HUES48 (cell line): ENCODE measurements around the gene VPS25.
"Not testable (repeated sequence)": the region's sequence is repeated elsewhere in the genome, so short reads cannot be mapped to it uniquely, and the experiment has no call there.

Experiments
- H3K27ac ChIP-seq: one replicate; pipeline ENCODE4 v1.7.0; 2013; ENCODE audit warnings: low read depth, low read length, inconsistent platforms
- H3K27me3 ChIP-seq: 2 replicates; pipeline ENCODE4 v1.6.1; 2013; ENCODE audit warnings: mild to moderate bottlenecking, low read length; ENCODE audit not compliant: control insufficient read depth, insufficient read depth
- H3K36me3 ChIP-seq: 2 replicates; pipeline ENCODE4 v1.6.1; 2013; ENCODE audit warnings: low read length; ENCODE audit not compliant: control insufficient read depth, insufficient read depth
- H3K4me1 ChIP-seq: 2 replicates; pipeline ENCODE4 v1.6.1; 2013; ENCODE audit warnings: mild to moderate bottlenecking, low read length; ENCODE audit not compliant: control insufficient read depth, insufficient read depth
- H3K4me3 ChIP-seq: 2 replicates; pipeline ENCODE4 v1.5.1; 2013; ENCODE audit warnings: mild to moderate bottlenecking, low read depth, low read length
- H3K9ac ChIP-seq: 2 replicates; pipeline ENCODE4 v1.6.1; 2013; ENCODE audit warnings: mild to moderate bottlenecking, low read depth, low read length, moderate library complexity
- H3K9me3 ChIP-seq: 2 replicates; pipeline ENCODE4 v1.6.1; 2013; ENCODE audit warnings: low read length; ENCODE audit not compliant: control insufficient read depth, insufficient read depth

Gene VPS25

GRCh38 chr17:42773290-42774035, at the start of gene VPS25:
TSS of gene VPS25 (plus strand) at chr17:42773449. CDS start at chr17:42773476, 27 bp downstream.
- H3K9ac ChIP-seq = peak within 1 kb of the TSS; percentile 65
- peak within 1 kb of the TSS; percentile 51 for H3K27ac ChIP-seq
- no peaks in the 10 kb centered on the region for H3K4me1 ChIP-seq
- H3K9me3 ChIP-seq = no peaks in the 10 kb centered on the region
- peaks cover 38% of the 10 kb centered on the region for H3K36me3 ChIP-seq
- H3K27me3 ChIP-seq = no peaks in the 10 kb centered on the region
- peak within 1 kb of the TSS; percentile 75 for H3K4me3 ChIP-seq

GRCh38 chr17:42723636-42724035, 49.6 kb upstream of the VPS25 start:
- no peak overlapping the region for H3K27ac ChIP-seq
- no peak overlapping the region for H3K4me3 ChIP-seq
- H3K9me3 ChIP-seq = no peaks in the 10 kb centered on the region
- H3K9ac ChIP-seq = no peak overlapping the region
- peaks cover 53% of the 10 kb centered on the region for H3K36me3 ChIP-seq
- H3K27me3 ChIP-seq = no peaks in the 10 kb centered on the region
- no peaks in the 10 kb centered on the region for H3K4me1 ChIP-seq

GRCh38 chr17:42725143-42725542, 48.1 kb upstream of the VPS25 start:
- Histone ChIP-seq H3K36me3 (peaks cover 41% of the 10 kb centered on the region), H3K27ac (no peak overlapping the region), H3K4me1 (no peaks in the 10 kb centered on the region), H3K4me3 (no peak overlapping the region), H3K9ac (no peak overlapping the region), H3K27me3 (no peaks in the 10 kb centered on the region), H3K9me3 (no peaks in the 10 kb centered on the region)

- no peak overlapping the region for H3K4me3 ChIP-seq
- peaks cover 7% of the 10 kb centered on the region for H3K27me3 ChIP-seq
- H3K9ac ChIP-seq = no peak overlapping the region
- no peaks in the 10 kb centered on the region for H3K36me3 ChIP-seq
- no peaks in the 10 kb centered on the region for H3K9me3 ChIP-seq
- peaks cover 16% of the 10 kb centered on the region for H3K4me1 ChIP-seq
- no peak overlapping the region for H3K27ac ChIP-seq
Observed at GRCh38 chr17:42740699-42741098, 32.5 kb upstream of the VPS25 start.

GRCh38 chr17:42742916-42743315, 30.3 kb upstream of the VPS25 start:
- Histone ChIP-seq H3K4me1 (peaks cover 16% of the 10 kb centered on the region), H3K27me3 (peaks cover 14% of the 10 kb centered on the region)
- H3K9ac ChIP-seq, H3K36me3 ChIP-seq, H3K9me3 ChIP-seq, H3K27ac ChIP-seq, H3K4me3 ChIP-seq: not testable (repeated sequence)

GRCh38 chr17:42743595-42744282, 29.5 kb upstream of the VPS25 start:
- H3K36me3 ChIP-seq = no peaks in the 10 kb centered on the region

GRCh38 chr17:42744283-42744805, 28.9 kb upstream of the VPS25 start:
- Histone ChIP-seq H3K27ac (peak overlapping the region; percentile 96), H3K36me3 (no peaks in the 10 kb centered on the region), H3K9ac (peak overlapping the region; percentile 82), H3K27me3 (peaks cover 14% of the 10 kb centered on the region), H3K4me1 (peaks cover 16% of the 10 kb centered on the region), H3K9me3 (no peaks in the 10 kb centered on the region), H3K4me3 (peak overlapping the region; percentile 85)

More at GRCh38 chr17:42743595-42744282, 29.5 kb upstream of the VPS25 start:
- peak overlapping the region; percentile 96 for H3K27ac ChIP-seq
- H3K9ac ChIP-seq = peak overlapping the region; percentile 82
- no peaks in the 10 kb centered on the region for H3K9me3 ChIP-seq
- peaks cover 14% of the 10 kb centered on the region for H3K27me3 ChIP-seq
- H3K4me3 ChIP-seq = peak overlapping the region; percentile 85
- H3K4me1 ChIP-seq = peaks cover 16% of the 10 kb centered on the region

- Histone ChIP-seq H3K4me3 (peak within 1 kb of the TSS; percentile 85), H3K9ac (peak within 1 kb of the TSS; percentile 82), H3K27me3 (peaks cover 14% of the 10 kb centered on the region), H3K4me1 (peaks cover 16% of the 10 kb centered on the region), H3K36me3 (no peaks in the 10 kb centered on the region), H3K27ac (peak within 1 kb of the TSS; percentile 96), H3K9me3 (no peaks in the 10 kb centered on the region)
Observed at GRCh38 chr17:42744806-42745617, 28.2 kb upstream of the VPS25 start, which contains the start of gene EZH1. TSS of gene EZH1 (minus strand) at chr17:42745040. CDS start at chr17:42728941, 16,099 bp downstream.

GRCh38 chr17:42748202-42748907, 24.9 kb upstream of the VPS25 start:
- Histone ChIP-seq H3K4me1 (peaks cover 9% of the 10 kb centered on the region), H3K27me3 (peaks cover 14% of the 10 kb centered on the region), H3K9ac (no peak overlapping the region), H3K27ac (no peak overlapping the region), H3K4me3 (no peak overlapping the region), H3K36me3 (no peaks in the 10 kb centered on the region), H3K9me3 (no peaks in the 10 kb centered on the region)
